IPS-18a (cell line): ENCODE data around the gene MYO7B.

Experiments
- H3K27ac ChIP-seq: one replicate; pipeline ENCODE4 v1.5.1; 2013; ENCODE audit warnings: low read length
- H3K27me3 ChIP-seq: one replicate; pipeline ENCODE4 v1.6.1; 2013; ENCODE audit warnings: mild to moderate bottlenecking, low read length; ENCODE audit not compliant: control insufficient read depth, insufficient read depth
- H3K36me3 ChIP-seq: one replicate; pipeline ENCODE4 v1.6.1; 2013; ENCODE audit warnings: low read depth, low read length; ENCODE audit not compliant: control insufficient read depth
- H3K4me1 ChIP-seq: one replicate; pipeline ENCODE4 v1.6.1; 2013; ENCODE audit warnings: low read depth, low read length; ENCODE audit not compliant: control insufficient read depth
- H3K4me3 ChIP-seq: one replicate; pipeline ENCODE4 v1.5.1; 2013; ENCODE audit warnings: low read length
- H3K9ac ChIP-seq: one replicate; pipeline ENCODE4 v1.6.1; 2013; ENCODE audit warnings: mild to moderate bottlenecking, low read length, moderate library complexity
- H3K9me3 ChIP-seq: one replicate; pipeline ENCODE4 v1.6.1; 2013; ENCODE audit warnings: low read depth, low read length; ENCODE audit not compliant: control insufficient read depth

Gene MYO7B

DNA sequence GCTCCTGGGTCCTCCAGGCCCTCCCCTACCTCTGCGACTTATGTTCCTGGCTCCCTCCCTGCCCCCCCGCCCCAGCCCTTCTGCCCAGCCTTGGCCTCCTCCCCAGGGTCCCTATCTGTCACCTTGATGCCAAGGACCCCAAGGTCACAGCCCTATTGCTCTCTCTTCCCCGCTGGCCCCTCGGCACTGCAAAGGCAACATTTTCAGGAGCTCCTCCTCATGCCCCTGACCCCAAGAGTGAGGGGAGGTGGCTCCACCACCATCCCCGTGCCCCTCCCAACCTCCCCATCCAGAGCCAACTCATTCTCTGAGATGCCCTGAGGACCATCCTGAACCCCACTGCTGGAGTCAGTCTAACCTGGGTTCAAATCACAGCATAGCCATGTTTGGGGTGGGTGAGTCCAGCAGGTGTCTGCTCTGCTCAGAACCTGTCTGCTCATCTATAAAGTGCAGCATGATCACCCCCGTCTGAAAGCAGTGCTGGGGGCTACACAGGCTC, 128.1 kb downstream of the MYO7B start:
- Histone ChIP-seq H3K27me3 (peaks cover 44% of the 10 kb centered on the region), H3K27ac (no peak overlapping the region), H3K36me3 (no peaks in the 10 kb centered on the region), H3K4me1 (peaks cover 3% of the 10 kb centered on the region), H3K9me3 (no peaks in the 10 kb centered on the region), H3K9ac (no peak overlapping the region), H3K4me3 (peak overlapping the region; percentile 16)

DNA sequence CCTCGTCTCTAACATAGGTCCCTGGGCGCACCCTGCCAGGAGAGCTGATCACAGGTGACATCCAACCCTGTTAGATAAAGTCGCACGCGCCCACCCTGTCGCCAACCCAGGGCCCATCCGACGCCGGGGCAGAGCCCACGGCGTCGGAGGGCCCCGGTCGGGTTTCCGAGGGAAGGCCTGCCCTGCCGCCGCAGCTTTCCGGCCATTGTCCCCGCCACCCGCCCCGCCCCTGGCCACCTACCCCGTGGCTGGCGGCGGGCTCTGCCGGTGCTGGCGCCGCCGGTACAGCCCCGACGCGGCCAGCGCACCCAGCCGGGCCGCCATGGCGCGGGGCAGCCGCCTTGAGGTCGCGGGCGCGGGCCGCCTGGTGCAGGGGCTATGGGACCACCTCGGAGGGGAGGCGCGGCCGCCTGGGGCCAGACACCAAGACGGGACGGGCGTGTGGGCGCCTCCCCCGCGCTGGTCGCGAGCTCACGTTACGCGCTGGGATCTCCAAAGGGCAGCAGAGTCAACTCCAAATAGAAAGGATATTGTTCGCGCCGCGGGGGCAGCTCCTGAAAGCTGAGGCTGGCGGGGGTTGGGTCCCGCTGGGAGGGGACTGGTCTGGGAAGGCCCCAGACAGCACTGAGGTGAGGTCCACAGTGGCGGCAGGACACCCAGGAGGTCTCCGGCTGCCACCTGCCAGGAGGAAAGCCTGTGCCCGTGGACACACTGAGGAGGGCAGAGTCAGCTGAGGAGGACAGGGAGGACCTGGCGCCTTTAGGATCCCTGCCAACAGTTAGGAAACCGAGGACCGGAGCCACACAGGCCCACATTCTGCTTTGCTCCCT, 128.8 kb downstream of the MYO7B start:
- peak overlapping the region; percentile 47 for H3K4me3 ChIP-seq

DNA sequence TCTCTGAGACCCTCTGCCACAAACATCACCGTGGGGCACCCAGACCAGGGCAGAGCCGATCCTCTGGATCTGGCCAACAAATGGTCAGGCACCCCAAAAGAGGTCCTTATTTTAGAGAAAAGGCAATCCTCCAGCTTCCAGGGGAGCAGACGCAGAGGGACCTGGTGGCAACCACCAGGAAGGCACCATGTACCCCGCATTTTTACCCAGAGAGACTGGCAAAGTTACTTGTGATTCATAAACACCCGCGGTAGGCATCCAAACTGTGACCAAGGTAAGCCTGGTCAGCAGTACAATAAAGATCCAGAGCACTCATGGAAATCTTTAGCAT, 129.4 kb downstream of the MYO7B start:
- Histone ChIP-seq H3K27me3 (peaks cover 44% of the 10 kb centered on the region), H3K27ac (no peak overlapping the region), H3K9ac (no peak overlapping the region), H3K36me3 (no peaks in the 10 kb centered on the region), H3K9me3 (no peaks in the 10 kb centered on the region), H3K4me1 (peaks cover 3% of the 10 kb centered on the region), H3K4me3 (no peak overlapping the region)

More for the DNA sequence above, 128.8 kb downstream of the MYO7B start:
- H3K9ac ChIP-seq = no peak overlapping the region
- no peak overlapping the region for H3K27ac ChIP-seq
- H3K27me3 ChIP-seq = peaks cover 44% of the 10 kb centered on the region
- H3K4me1 ChIP-seq = peaks cover 3% of the 10 kb centered on the region
- no peaks in the 10 kb centered on the region for H3K36me3 ChIP-seq
- no peaks in the 10 kb centered on the region for H3K9me3 ChIP-seq

DNA sequence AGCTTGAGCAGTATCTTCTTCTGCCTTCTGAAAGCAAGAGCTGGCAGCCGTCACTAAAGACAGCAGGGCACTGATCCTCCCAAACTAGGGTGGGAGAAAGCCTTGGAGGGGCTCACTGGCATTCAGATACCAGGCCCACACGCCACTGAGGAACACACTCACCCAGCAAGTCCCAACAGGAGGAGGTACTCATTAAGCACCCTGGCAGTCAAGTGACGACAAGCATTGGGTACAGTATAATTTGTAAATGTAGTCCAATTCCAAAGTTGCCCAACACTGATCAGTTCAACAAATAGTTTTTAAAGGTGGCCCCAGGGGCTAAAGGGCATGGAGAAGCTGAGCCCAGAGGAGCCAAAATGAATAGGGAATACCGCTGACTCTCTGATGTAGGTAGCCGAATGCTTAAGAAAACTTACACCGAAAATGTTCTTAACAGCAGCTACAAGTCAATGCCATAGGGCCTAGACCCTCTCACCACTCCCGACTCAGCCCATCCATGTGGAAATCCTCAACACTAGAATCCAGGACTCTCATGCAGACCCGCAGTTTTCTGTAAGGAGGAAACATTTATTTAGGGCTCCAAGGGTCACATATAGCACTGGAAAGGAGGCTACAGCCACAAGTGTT, 129.9 kb downstream of the MYO7B start:
- Histone ChIP-seq H3K27me3 (peaks cover 44% of the 10 kb centered on the region), H3K4me3 (no peak overlapping the region), H3K27ac (no peak overlapping the region), H3K9me3 (no peaks in the 10 kb centered on the region), H3K36me3 (no peaks in the 10 kb centered on the region), H3K9ac (no peak overlapping the region), H3K4me1 (peaks cover 3% of the 10 kb centered on the region)

DNA sequence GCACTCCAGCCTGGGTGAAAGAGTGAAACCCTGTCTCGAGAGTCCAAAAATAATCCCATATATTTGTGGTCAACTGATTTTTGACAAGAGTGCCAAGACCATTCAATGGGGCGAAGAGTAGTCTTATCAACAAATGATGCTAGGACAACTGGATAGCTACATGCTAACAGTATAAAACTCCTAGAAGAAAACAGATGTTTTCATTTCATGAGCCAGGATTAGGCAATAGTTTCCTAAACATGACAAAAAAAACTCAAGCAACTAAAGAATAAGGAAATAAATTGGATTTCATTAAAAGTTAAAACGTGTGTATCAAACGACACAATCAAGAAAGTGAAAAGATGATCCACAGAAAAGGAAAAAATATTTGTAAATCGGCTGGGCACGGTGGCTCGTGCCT, 133.6 kb downstream of the MYO7B start:
- Histone ChIP-seq H3K9ac (no peak overlapping the region), H3K9me3 (no peaks in the 10 kb centered on the region), H3K4me1 (peaks cover 3% of the 10 kb centered on the region), H3K4me3 (no peak overlapping the region), H3K36me3 (no peaks in the 10 kb centered on the region), H3K27me3 (peaks cover 46% of the 10 kb centered on the region), H3K27ac (no peak overlapping the region)

DNA sequence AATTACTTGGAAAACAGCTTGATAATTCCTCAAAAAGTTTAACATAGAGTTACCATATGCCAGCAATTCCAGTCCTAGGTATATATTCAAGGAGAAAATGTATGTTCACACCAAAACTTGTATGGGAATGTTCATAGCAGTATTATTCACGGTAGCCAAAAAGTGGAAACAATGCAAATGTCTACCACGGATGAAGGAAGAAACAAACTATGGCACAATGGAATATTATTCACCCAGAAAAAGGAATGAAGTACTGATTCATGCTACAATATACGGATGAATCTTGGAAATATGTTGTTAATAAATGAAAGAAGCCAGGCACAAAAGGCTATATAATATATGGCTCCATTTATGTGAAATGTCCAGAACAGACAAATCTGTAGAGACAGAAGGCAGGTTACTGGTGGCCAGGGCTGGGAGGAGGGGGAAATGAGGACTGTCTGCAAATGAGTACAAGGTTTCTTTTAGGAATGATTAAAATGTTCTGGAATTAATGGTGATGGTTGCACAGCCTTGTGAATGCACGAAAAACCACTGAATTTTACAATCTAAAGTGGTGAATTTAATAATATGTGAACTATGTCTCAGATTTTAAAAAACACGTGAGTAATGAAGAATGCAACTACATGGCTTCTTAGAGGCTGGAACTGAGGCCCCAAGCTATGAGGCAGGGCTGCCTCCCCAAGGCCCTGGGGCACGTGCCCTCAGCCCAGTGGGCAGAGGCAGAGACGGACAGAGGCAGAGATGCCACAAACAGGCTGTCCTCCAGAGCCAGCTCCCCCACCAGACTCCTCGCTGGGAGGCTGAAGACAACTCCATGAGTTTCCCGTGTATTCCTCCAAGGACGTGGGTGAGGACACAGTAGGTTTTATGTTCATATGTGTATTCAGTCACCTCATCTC, 134.8 kb downstream of the MYO7B start:
- H3K9ac ChIP-seq = no peak overlapping the region
- H3K27ac ChIP-seq = no peak overlapping the region
- no peaks in the 10 kb centered on the region for H3K9me3 ChIP-seq
- no peaks in the 10 kb centered on the region for H3K36me3 ChIP-seq
- no peak overlapping the region for H3K4me3 ChIP-seq
- H3K27me3 ChIP-seq = peaks cover 42% of the 10 kb centered on the region
- H3K4me1 ChIP-seq = no peaks in the 10 kb centered on the region

DNA sequence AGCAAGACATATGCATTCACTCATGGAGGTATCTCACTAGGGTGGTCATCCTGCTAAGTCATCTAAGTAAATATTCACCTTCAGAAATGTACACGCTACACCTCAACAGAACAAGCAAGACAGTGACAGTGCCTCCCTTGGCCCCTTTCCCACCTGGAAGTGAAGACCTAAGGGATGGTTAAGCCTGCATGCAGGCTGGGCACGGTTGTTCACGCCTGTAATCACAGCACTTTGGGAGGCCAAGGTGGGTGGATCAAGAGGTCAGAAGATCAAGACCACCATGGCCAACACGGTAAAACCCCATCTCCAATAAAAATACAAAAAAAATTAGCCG, 135.4 kb downstream of the MYO7B start:
- no peaks in the 10 kb centered on the region for H3K36me3 ChIP-seq
- no peak overlapping the region for H3K4me3 ChIP-seq
- H3K9me3 ChIP-seq = no peaks in the 10 kb centered on the region
- no peak overlapping the region for H3K27ac ChIP-seq
- peaks cover 42% of the 10 kb centered on the region for H3K27me3 ChIP-seq
- H3K4me1 ChIP-seq = peaks cover 1% of the 10 kb centered on the region
- H3K9ac ChIP-seq = no peak overlapping the region

DNA sequence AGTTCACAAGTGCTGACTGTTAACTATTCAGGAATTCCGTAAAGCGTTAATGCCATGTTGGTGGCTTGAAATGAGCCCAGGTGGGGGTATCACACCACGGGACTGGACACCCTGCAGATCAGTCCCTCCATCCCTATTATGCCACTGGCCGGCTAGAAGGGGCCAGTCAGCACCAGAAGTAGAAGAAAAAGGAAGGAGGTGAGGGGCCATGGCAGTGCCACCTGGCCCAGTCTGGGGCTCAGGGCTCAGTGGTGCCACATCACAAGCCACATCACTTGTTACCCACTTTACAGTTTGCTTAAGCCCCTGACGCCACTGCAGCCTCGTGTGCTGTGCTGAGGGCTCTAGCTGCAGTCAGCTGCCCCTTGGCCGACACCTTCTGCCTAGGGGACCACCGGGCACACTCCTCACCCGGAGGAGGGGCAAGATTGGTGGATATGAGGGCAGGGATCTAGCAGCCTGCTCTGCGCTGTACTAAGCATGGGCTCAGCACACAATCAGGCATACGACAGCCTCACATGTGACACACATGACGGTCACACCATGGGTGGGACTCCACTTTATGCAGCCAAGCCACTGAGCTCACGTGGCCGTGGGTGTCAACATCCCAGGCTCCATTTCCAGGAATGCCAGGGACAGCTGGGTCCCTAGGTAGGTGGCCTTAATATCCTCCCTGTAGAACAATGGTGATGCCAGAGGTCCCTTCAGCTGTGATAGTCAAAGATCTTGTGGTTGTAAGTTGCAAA, 136.2 kb downstream of the MYO7B start:
- Histone ChIP-seq H3K9ac (no peak overlapping the region), H3K36me3 (no peaks in the 10 kb centered on the region), H3K4me3 (no peak overlapping the region), H3K27me3 (peaks cover 42% of the 10 kb centered on the region), H3K9me3 (no peaks in the 10 kb centered on the region), H3K4me1 (peaks cover 3% of the 10 kb centered on the region), H3K27ac (no peak overlapping the region)

DNA sequence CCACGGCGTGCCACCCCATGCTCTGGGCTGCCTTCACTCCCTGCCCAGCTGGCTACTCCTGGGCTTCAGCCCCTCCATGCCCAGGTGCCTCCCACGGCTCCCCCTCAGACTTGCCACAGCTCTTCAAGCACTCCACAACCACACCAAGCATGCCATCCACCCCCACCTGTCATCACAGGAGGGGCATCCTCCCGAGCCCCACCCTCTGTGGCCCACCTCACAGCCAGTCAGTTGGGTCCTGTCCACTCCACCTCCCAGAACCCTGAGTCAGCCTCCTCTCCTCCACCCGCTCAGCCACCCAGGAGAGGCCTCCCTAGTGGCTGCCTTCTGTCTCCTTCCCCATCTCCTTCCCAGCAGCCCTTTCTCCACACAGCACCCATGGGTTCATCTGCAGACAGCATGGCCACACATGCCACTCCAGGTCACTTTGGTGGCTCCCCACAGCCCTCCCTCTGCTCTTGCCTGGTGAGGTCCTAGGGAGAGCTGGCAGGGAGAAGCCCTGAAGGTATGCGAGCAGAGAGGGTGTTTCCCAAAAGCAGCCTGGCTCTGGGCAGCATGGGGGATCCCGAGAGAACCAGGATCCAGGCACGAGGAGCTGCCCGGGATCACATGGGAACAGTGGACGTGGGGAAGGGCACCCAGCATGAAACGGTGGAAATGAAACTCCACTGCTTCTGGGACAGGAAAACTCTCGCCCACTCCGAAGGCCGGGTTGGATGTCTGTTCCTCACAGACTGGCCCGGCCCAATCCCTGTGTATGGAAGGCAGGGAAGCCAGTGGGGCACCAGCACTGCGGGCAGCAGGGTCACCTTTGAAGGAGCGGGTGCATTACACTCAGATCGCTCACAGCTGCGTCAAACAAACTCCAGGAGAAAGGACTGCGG, 137.1 kb downstream of the MYO7B start:
- peaks cover 3% of the 10 kb centered on the region for H3K4me1 ChIP-seq
- H3K27me3 ChIP-seq = peaks cover 46% of the 10 kb centered on the region
- no peak overlapping the region for H3K9ac ChIP-seq
- no peaks in the 10 kb centered on the region for H3K9me3 ChIP-seq
- no peak overlapping the region for H3K27ac ChIP-seq
- no peak overlapping the region for H3K4me3 ChIP-seq
- H3K36me3 ChIP-seq = no peaks in the 10 kb centered on the region

DNA sequence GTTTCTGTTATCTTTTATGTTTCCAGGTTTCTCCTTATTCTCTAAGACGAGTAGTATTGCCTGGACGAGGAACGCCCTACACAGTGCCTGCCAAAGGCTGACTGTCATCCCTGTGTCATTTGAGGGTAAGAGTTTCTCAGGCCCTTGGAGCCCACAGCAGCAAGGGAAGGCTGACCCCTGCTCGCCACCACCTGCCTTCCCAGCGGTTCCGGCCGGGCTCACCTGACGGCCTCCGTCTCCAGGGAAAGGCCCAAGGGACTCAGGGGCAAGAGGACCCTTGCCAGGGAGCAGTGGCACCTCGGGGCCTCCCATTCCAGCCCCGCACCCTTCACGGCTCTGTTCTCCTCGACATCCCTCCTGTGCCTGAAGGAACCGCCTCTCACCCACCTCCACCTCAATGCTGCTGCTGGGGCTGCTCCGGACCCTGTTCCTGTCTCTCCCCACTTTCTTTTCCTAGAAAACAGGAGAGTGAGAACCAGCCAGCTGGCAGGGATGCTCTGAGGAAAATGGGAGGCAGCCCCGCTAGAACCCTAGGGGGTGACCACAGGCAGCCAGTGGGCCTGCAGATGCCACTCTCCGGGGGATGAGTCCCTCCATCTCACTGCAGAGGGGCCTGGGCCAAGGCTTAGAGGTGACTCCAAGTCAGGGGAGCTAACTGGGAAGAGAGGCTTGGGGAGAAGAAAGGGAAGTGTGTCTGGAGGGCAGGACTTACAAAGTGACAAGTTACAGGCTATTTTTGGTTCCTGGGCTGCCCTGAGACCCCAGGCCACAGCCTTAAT, 138.0 kb downstream of the MYO7B start:
- no peaks in the 10 kb centered on the region for H3K9me3 ChIP-seq
- no peak overlapping the region for H3K27ac ChIP-seq
- peaks cover 50% of the 10 kb centered on the region for H3K27me3 ChIP-seq
- H3K4me1 ChIP-seq = peaks cover 3% of the 10 kb centered on the region
- no peaks in the 10 kb centered on the region for H3K36me3 ChIP-seq
- no peak overlapping the region for H3K9ac ChIP-seq
- no peak overlapping the region for H3K4me3 ChIP-seq
